Parathyroid adenoma (tissue), 2 donors: Measurements from ENCODE around the gene CATSPER3.

Experiments used
- H2AFZ ChIP-seq: fragments of 300-600 bp; sonication (generic); one replicate; pipeline ENCODE4 v1.7.0; 2017; ENCODE audit warnings: antibody characterized with exemption, mild to moderate bottlenecking
- H3K27ac ChIP-seq: fragments of 300-600 bp; sonication (generic); one replicate; pipeline ENCODE4 v1.7.0; 2017
- H3K27me3 ChIP-seq: fragments of 300-600 bp; sonication (generic); one replicate; pipeline ENCODE4 v1.7.0; 2017; ENCODE audit warnings: low read length; ENCODE audit not compliant: control insufficient read depth, insufficient read depth
- H3K36me3 ChIP-seq: fragments of 300-600 bp; sonication (generic); one replicate; pipeline ENCODE4 v1.7.0; 2017; ENCODE audit warnings: low read length; ENCODE audit not compliant: control insufficient read depth, insufficient read depth
- H3K4me1 ChIP-seq: fragments of 300-600 bp; sonication (generic); one replicate; pipeline ENCODE4 v1.7.0; 2017; ENCODE audit warnings: control low read depth
- H3K4me2 ChIP-seq: fragments of 300-600 bp; sonication (generic); one replicate; pipeline ENCODE4 v1.7.0; 2017; ENCODE audit warnings: low read length
- H3K4me3 ChIP-seq: fragments of 300-600 bp; sonication (generic); one replicate; pipeline ENCODE4 v1.7.0; 2017; ENCODE audit warnings: low read depth, low read length
- H3K79me2 ChIP-seq: fragments of 300-600 bp; sonication (generic); one replicate; pipeline ENCODE4 v1.7.0; 2017; ENCODE audit warnings: control low read depth
- H3K9ac ChIP-seq: fragments of 300-600 bp; sonication (generic); one replicate; pipeline ENCODE4 v1.7.0; 2017; ENCODE audit warnings: mild to moderate bottlenecking
- H3K9me3 ChIP-seq: fragments of 300-600 bp; sonication (generic); one replicate; pipeline ENCODE4 v1.7.0; 2017; ENCODE audit warnings: low read length; ENCODE audit not compliant: control insufficient read depth
- CTCF ChIP-seq: fragments of 300-600 bp; sonication (generic); IDR thresholded peaks from one replicate; pipeline ENCODE4 v1.7.0; 2017; ENCODE audit warnings: antibody characterized with exemption, mild to moderate bottlenecking
- donor health status: primary hyperparathyroidism.

Gene CATSPER3

DNA sequence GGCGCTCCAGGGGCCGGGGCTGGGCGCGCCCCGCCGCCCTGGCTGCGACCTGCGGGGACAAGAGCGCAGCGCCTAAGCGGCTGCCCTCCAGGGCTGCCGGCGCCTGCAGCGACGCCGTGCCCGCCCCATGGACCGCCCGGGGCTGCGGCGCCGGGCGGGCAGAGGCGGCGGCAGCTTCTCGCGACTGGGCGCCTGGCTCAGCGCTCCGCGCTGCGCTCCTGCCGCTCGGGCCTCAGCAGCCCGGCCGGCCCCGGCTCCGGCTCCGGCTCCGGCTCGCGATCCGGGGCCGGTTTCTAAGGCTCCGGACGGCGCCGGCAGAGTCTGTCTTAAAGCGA, 66.2 kb downstream of the CATSPER3 start, which contains the start of gene PITX1:
Gene PITX1, minus strand, starts transcription at position 328 of the 335 bp plus-strand sequence. CDS start 347 bp downstream, outside the sequence.
- Histone ChIP-seq H3K9ac (no peak within 1 kb of the TSS), H3K4me3 (peak within 1 kb of the TSS; percentile 27), H3K4me2 (peak within 1 kb of the TSS; percentile 60)

GRCh38 chr5:135034236-135034962, 66.7 kb downstream of the CATSPER3 start:
- Histone ChIP-seq H2AFZ (peak overlapping the region; percentile 49), H3K36me3 (no peaks in the 10 kb centered on the region), H3K79me2 (no peaks in the 10 kb centered on the region), H3K9me3 (no peaks in the 10 kb centered on the region), H3K4me3 (no peak overlapping the region), H3K9ac (no peak overlapping the region), H3K27me3 (peaks cover 34% of the 10 kb centered on the region), H3K4me1 (peaks cover 3% of the 10 kb centered on the region), H3K27ac (no peak overlapping the region), H3K4me2 (no peak overlapping the region)
- no peak for TF ChIP-seq CTCF

More for the DNA sequence above, 66.2 kb downstream of the CATSPER3 start, which contains the start of gene PITX1:
- no peak for TF ChIP-seq CTCF
- peak within 1 kb of the TSS; percentile 53 for H2AFZ ChIP-seq
- H3K79me2 ChIP-seq = no peaks in the 10 kb centered on the region
- no peaks in the 10 kb centered on the region for H3K9me3 ChIP-seq
- H3K27ac ChIP-seq = no peak within 1 kb of the TSS
- peaks cover 3% of the 10 kb centered on the region for H3K4me1 ChIP-seq
- peaks cover 30% of the 10 kb centered on the region for H3K27me3 ChIP-seq
- H3K36me3 ChIP-seq = no peaks in the 10 kb centered on the region

GRCh38 chr5:135034963-135035677, 67.4 kb downstream of the CATSPER3 start:
- H3K9me3 ChIP-seq = no peaks in the 10 kb centered on the region
- TF ChIP-seq CTCF = no peak
- no peak overlapping the region for H3K4me3 ChIP-seq
- H3K36me3 ChIP-seq = no peaks in the 10 kb centered on the region
- no peaks in the 10 kb centered on the region for H3K79me2 ChIP-seq
- no peak overlapping the region for H3K27ac ChIP-seq
- no peak overlapping the region for H3K9ac ChIP-seq
- peaks cover 33% of the 10 kb centered on the region for H3K27me3 ChIP-seq
- H2AFZ ChIP-seq = no peak overlapping the region
- H3K4me1 ChIP-seq = peaks cover 6% of the 10 kb centered on the region
- H3K4me2 ChIP-seq = no peak overlapping the region

- Histone ChIP-seq H3K79me2 (no peaks in the 10 kb centered on the region), H2AFZ (no peak overlapping the region), H3K4me1 (peaks cover 6% of the 10 kb centered on the region), H3K27me3 (peaks cover 31% of the 10 kb centered on the region), H3K9ac (no peak overlapping the region), H3K27ac (no peak overlapping the region), H3K9me3 (no peaks in the 10 kb centered on the region), H3K4me3 (no peak overlapping the region), H3K4me2 (no peak overlapping the region), H3K36me3 (no peaks in the 10 kb centered on the region)
- no peak for TF ChIP-seq CTCF
Measured at GRCh38 chr5:135035678-135036030, 67.9 kb downstream of the CATSPER3 start.
